Measurements from ENCODE around the gene TSPAN3.

DNA sequence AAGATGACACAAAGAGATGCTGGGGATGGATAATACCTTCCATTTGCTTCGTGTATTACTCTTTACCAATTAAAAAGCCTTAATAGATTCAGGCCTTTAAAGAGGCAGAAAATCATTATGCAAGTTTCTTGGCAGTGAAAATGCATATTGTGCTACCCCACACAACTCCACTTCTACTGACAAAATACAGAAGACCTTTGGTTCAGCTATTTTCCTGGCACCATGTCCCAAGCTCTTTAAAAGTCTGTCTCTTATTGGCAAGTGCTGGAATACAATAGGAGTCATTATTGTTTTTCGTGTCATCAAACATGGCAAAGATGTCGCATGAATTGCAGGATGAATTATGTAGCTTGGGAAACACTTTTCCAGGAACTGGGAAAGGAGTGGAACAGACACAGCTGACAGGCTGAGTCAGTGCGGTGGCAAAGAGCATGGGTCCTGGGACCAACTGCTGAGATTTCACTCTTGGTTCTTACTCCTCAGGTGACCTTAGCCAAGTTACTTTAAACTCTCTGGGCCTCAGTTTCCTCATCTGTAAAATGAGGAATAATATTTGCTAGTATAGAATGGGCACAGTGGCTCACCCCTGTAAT is 5.5 kb upstream of the TSPAN3 start:
- TF ChIP-seq SIN3A (IDR thresholded peaks at IDR 0.05; ENCODE audit: low read depth, low read length) (no peak), CEBPB (IDR thresholded peaks at IDR 0.05; ENCODE audit: borderline replicate concordance in 1 of 2, low read depth in 2 of 2, low read length in 2 of 2) (no peak), NKRF (conservative IDR thresholded peaks at IDR 0.05) (no peak), CTCF (IDR thresholded peaks at IDR 0.05 in 2 of 3, conservative IDR thresholded peaks at IDR 0.05 in 1 of 3; ENCODE audit: control insufficient read depth in 2 of 3, extremely low read depth in 1 of 3, insufficient read depth in 1 of 3, low read depth in 3 of 3, low read length in 3 of 3) (no peak), GABPA (IDR thresholded peaks at IDR 0.05; ENCODE audit: low read depth) (no peak), POLR2A (IDR thresholded peaks at IDR 0.05; ENCODE audit: low read depth, low read length) (no peak), NFIC (IDR thresholded peaks at IDR 0.05; ENCODE audit: low read depth, low read length) (no peak), KDM1A (IDR thresholded peaks at IDR 0.05; ENCODE audit: borderline replicate concordance) (no peak), NR2F1 (conservative IDR thresholded peaks at IDR 0.05) (no peak)
